ENCODE measurements around the gene ANTXR1. TPM values are rescaled to one million over a fixed set of nuclear protein-coding genes. Genes with fewer than 3 reads are reported as not detected.

Gene ANTXR1
- total RNA-seq, 3 donors from 2014 or later (not counting 1 experiment from before 2014, with no cell fraction given): not detected

GRCh38 chr2:69097891-69098655, 85.1 kb downstream of the ANTXR1 start:
- Mint-ChIP-seq H3K9me3 (no peaks in the 10 kb centered on the region), H3K4me1 (no peaks in the 10 kb centered on the region), H3K27me3 (ENCODE audit: low read depth in 2 of 2) (peaks cover 6 to 11% of the 10 kb centered on the region in 2 donors), H3K27ac (no peak overlapping the region), H3K4me3 (no peak overlapping the region), H3K36me3 (no peaks in the 10 kb centered on the region)
- Histone ChIP-seq H3K4me3 (ENCODE audit: low read length) (no peak overlapping the region), H3K27me3 (ENCODE audit: control insufficient read depth, insufficient read depth, low read length) (no peaks in the 10 kb centered on the region), H3K27ac (ENCODE audit: low read length) (no peak overlapping the region), H3K4me1 (ENCODE audit: control insufficient read depth, insufficient read depth, low read length) (no peaks in the 10 kb centered on the region), H3K36me3 (ENCODE audit: control insufficient read depth, insufficient read depth, low read length) (no peaks in the 10 kb centered on the region), H3K9me3 (ENCODE audit: control insufficient read depth, insufficient read depth, low read length) (no peaks in the 10 kb centered on the region)
- no peak for TF ChIP-seq CTCF (IDR thresholded peaks at IDR 0.05)
- DNase-seq (no peak), ATAC-seq (no peak)
- intact Hi-C loops (cut with micrococcal nuclease): no loop called here
- no CpG with 5 or more reads among the region's 2 CpGs for WGBS (ENCODE audit: insufficient coverage)

- Histone ChIP-seq H3K27ac (ENCODE audit: low read length) (no peak overlapping the region), H3K36me3 (ENCODE audit: control insufficient read depth, insufficient read depth, low read length) (no peaks in the 10 kb centered on the region), H3K4me3 (ENCODE audit: low read length) (no peak overlapping the region), H3K4me1 (ENCODE audit: control insufficient read depth, insufficient read depth, low read length) (no peaks in the 10 kb centered on the region), H3K27me3 (ENCODE audit: control insufficient read depth, insufficient read depth, low read length) (no peaks in the 10 kb centered on the region), H3K9me3 (ENCODE audit: control insufficient read depth, insufficient read depth, low read length) (no peaks in the 10 kb centered on the region)
- no peak for TF ChIP-seq CTCF (IDR thresholded peaks at IDR 0.05)
- intact Hi-C loops (cut with micrococcal nuclease): no loop called here
- no peaks in the 10 kb centered on the region for H3K4me1 Mint-ChIP-seq
- no peaks in the 10 kb centered on the region for H3K36me3 Mint-ChIP-seq
- no peak for ATAC-seq
- DNase-seq: no peak
- peaks cover 6 to 11% of the 10 kb centered on the region in 2 donors for H3K27me3 Mint-ChIP-seq (ENCODE audit: low read depth in 2 of 2)
- H3K4me3 Mint-ChIP-seq: no peak overlapping the region
- no peaks in the 10 kb centered on the region for H3K9me3 Mint-ChIP-seq
- H3K27ac Mint-ChIP-seq: no peak overlapping the region
Measured at GRCh38 chr2:69099541-69099940, 86.6 kb downstream of the ANTXR1 start.

- H3K27ac ChIP-seq (ENCODE audit: low read length): no peak overlapping the region
- intact Hi-C loops (cut with micrococcal nuclease): no loop called here
Measured at GRCh38 chr2:69100220-69100723, 87.3 kb downstream of the ANTXR1 start.

More at GRCh38 chr2:69100220-69100723, 87.3 kb downstream of the ANTXR1 start:
- no peaks in the 10 kb centered on the region for H3K4me1 Mint-ChIP-seq
- Histone ChIP-seq H3K4me3 (ENCODE audit: low read length) (no peak overlapping the region), H3K27me3 (ENCODE audit: control insufficient read depth, insufficient read depth, low read length) (no peaks in the 10 kb centered on the region), H3K9me3 (ENCODE audit: control insufficient read depth, insufficient read depth, low read length) (no peaks in the 10 kb centered on the region), H3K36me3 (ENCODE audit: control insufficient read depth, insufficient read depth, low read length) (no peaks in the 10 kb centered on the region), H3K4me1 (ENCODE audit: control insufficient read depth, insufficient read depth, low read length) (no peaks in the 10 kb centered on the region)
- H3K9me3 Mint-ChIP-seq: no peaks in the 10 kb centered on the region
- DNase-seq (no peak), ATAC-seq (no peak)
- no peak overlapping the region for H3K4me3 Mint-ChIP-seq
- WGBS (ENCODE audit: insufficient coverage): 61% methylated on average over 4 of the region's 4 CpGs
- no peak overlapping the region for H3K27ac Mint-ChIP-seq
- peaks cover 2 to 9% of the 10 kb centered on the region in 2 donors for H3K27me3 Mint-ChIP-seq (ENCODE audit: low read depth in 2 of 2)
- TF ChIP-seq CTCF (IDR thresholded peaks at IDR 0.05): no peak
- no peaks in the 10 kb centered on the region for H3K36me3 Mint-ChIP-seq
